Effector CD8-positive, alpha-beta T cell (primary cell): Measurements from ENCODE around the gene TJP1.
"Not testable (repeated sequence)": the region's sequence is repeated elsewhere in the genome, so short reads cannot be mapped to it uniquely, and the experiment has no call there.

Source experiments
- DNase-seq: peaks from one replicate; lab custom pipeline; 2025; lab: John Stamatoyannopoulos, UW

TJP1 gene

DNA sequence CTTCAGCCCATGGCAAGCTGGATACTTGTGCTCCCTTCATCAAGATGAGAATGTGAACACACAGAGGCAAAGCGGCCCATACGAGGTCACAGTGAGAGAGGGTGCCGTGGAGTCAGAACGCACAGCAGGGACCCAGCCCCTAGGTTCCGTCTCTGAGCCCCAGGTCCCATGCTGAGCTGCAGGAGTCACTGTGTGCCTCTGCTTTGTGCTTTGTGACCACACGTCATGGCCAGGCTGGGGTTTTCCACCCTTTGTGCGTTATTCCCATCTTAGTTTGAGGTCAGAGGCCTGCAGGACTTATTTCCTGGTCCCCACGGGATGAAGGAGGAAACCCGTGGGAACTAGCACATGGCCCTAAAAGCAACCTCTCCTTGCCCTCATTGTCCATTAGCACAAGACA, 140.3 kb downstream of the TJP1 start:
- DNase-seq: no peak

- DNase-seq: no peak
Measured at GRCh38 chr15:29681166-29681845, 141.0 kb downstream of the TJP1 start.

- no peak for DNase-seq
Measured at GRCh38 chr15:29680465-29681165, 141.7 kb downstream of the TJP1 start.

GRCh38 chr15:29678504-29679034, 143.7 kb downstream of the TJP1 start:
- DNase-seq: no peak

- DNase-seq: no peak
Measured at GRCh38 chr15:29677871-29678461, 144.3 kb downstream of the TJP1 start.

DNA sequence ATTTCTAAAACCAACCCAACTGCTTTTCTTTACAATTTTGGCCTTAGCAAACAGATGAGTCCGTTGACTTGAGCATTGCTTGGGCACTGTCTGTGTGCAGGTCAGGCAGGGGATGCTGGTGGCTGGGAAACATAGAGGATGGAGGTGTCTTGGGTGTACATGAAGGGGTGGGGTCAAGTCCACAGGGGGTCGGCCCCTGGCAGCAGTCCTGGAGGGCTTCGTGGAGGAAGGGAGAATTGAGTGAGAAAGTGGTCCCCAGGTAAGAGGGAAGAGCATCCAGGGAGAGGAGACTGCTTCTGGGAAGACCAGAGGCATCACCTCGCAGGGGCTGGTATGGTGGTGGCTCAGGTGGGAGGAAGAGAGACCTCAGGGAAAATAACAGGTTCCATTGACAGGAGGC, 144.8 kb downstream of the TJP1 start:
- DNase-seq: no peak

- DNase-seq: no peak
Measured at GRCh38 chr15:29676961-29677402, 145.3 kb downstream of the TJP1 start.

GRCh38 chr15:29676374-29676960, 145.8 kb downstream of the TJP1 start:
- DNase-seq: not testable (repeated sequence)

DNA sequence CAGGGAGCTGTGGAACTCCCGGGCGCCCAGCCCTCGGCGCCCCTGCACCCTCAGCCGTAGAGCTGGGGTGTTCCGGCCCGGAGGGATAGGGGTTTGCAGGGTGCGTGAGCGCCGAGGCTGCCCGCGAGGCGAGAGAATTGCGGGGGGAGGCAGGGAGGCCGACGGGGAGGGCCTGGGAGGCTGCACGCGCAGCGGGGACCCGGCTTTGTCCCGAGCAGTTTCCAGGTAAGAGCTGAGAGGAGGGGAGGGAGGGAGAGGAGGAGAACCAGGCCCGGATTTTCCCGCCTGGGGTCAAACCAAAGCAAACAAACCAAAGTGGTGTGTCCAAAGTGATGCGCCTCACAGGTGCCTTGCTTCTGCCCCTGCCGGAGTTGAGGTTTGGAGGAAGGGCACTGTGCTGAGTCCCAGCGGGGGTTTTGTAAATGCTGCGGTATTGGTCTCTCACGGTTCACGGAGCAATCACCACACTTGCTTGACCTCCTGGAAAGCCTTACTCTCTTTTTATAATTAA, 146.4 kb downstream of the TJP1 start:
- DNase-seq: no peak

- no peak for DNase-seq
Measured at GRCh38 chr15:29674661-29675533, 147.4 kb downstream of the TJP1 start.

GRCh38 chr15:29672923-29673809, 149.1 kb downstream of the TJP1 start:
- DNase-seq: no peak

DNA sequence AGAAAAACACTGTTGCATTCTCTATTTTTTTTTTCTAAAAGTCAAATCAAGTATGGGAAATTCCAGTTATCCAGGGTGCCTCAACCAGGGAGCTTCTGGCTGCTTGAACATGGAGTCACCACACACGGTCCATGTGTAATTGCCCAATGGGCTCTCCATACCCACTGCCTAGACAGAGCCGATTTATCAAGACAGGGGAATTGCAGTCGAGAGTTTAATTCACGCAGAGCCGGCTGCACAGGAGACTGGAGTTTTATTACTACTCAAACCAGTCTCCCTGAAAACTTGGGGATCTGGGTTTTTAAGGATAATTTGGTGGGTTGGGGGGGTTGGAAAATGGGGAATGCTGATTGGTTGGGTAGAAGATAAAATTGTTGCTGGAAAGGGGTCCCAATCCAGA, 149.8 kb downstream of the TJP1 start:
- DNase-seq: no peak

DNA sequence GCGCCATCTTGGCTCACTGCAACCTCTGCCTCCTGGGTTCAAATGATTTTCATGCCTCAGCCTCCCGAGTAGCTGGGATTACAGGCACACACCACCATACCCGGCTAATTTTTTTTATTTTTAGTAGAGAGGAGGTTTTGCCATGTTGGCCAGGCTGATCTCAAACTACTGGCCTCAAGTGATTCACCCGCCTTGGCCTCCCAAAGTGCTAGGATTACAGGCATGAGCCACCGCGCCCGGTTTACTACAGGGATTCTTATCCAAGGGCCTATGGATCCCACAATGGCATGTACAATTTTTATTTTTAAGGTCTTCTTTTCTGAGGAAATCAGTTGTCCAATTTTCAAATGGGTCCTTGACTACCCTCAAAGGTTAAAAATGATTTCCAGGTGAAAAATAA, 150.2 kb downstream of the TJP1 start:
- not testable (repeated sequence) for DNase-seq

- DNase-seq: no peak
Measured at GRCh38 chr15:29670998-29671981, 151.0 kb downstream of the TJP1 start.

- no peak for DNase-seq
Measured at GRCh38 chr15:29670266-29670665, 152.0 kb downstream of the TJP1 start.

DNA sequence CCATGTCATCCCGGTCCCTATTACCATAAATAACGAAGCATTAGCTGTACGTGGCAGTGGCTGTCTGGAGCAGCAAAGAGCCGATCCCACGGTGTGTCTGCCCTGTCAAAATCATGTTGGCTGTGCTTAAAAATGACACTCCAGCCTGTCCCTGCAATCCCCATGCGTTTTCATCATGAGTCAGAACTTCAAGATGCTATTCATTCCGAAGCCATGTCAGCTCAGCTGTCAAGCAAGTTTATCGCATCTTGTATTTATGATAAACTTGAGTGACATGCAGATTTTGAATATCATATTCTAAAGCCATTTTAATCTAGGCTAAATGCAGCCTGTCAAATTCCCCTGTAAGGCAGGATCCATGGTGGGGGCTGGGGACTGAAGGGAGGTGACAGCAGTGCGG, 152.4 kb downstream of the TJP1 start:
- no peak for DNase-seq

DNA sequence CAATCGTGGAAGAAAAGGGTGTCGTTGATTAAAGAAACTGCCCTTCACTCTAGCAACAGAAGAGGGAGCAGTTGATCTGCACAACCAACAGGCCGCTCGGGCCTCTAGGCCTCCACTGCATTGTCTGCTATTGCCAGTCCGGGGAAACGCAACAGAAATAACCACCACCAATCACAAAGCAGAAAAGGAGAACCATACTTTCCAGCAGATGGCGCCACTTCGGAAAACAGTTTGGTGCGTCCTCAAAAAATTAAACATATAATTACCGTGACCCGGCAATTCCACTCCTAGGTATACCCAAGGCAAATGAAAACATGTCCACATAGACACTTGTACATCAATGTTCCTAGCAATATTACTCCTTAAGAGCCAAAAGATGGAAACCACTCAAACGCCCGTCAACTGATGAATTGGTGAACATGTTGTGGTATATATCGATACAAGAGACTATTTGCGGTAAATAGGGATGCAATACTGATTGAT, 154.1 kb downstream of the TJP1 start:
- DNase-seq: no peak

GRCh38 chr15:29666241-29666640, 156.0 kb downstream of the TJP1 start:
- no peak for DNase-seq

- DNase-seq: no peak
Measured at GRCh38 chr15:29665444-29666003, 156.7 kb downstream of the TJP1 start.
